Left renal pelvis (tissue), 4 donors: ENCODE data around the gene SIPA1L3. TPM values are rescaled to one million over a fixed set of nuclear protein-coding genes. Genes with fewer than 3 reads are reported as not detected.

Source experiments
- DNase-seq, 4 donors: peaks; one replicate each; pipeline ENCODE4 v3.0.0-alpha.2; 2013; ENCODE audit warnings: low read depth in 4 of 4, low spot score in 3 of 4
- polyA plus RNA-seq, 4 donors: library from polyadenylated mRNA; unstranded; fragments of 120-200 nt; gene quantifications; one replicate each; pipeline ENCODE4 v1.2.1, GENCODE V29; 2013; ENCODE audit not compliant: insufficient read length in 4 of 4

Gene SIPA1L3
- polyA plus RNA-seq, 4 donors: 12.7 to 24.7 (median 21.9) TPM

- DNase-seq: no peak
Measured at GRCh38 chr19:37943480-37943879, 36.5 kb downstream of the SIPA1L3 start.

DNA sequence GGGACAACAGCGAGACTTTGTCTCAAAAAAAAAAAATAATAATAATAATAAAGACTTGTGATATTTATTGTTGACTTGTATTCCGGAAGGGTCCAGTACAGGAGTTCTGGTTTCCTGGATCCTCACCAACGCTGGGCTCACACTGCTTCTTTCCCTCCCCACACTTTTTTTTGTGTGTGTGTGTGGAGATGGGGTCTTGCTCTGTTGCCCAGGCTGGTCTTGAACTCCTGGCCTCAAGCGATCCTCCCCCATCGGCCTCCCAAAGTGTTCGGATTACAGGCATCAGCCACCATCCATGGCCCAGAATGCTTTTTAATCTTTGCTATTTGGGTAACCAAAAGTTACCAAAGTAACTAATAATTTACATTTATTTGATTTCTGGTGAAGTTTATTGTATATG is 39.1 kb downstream of the SIPA1L3 start:
- no peak for DNase-seq

DNA sequence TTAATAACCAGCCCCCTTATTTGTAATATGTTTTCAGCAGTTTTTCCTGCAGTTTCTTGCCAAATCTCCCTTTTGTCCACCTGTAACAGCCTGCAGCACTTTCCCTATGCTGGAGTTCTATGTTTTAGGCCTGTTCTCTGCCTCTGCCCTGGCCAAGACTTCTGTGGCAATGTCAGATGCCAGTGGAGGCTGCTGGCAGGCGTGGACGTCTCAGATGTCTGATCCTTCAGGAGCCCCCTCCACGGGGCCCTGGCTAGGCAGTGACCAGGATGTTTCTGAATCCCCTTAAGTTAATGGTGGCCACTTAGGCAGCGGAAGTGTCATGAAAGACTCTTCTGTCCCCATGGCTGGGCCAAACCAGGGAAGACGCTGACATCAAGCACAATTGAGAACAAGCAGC is 40.8 kb downstream of the SIPA1L3 start:
- no peak for DNase-seq

DNA sequence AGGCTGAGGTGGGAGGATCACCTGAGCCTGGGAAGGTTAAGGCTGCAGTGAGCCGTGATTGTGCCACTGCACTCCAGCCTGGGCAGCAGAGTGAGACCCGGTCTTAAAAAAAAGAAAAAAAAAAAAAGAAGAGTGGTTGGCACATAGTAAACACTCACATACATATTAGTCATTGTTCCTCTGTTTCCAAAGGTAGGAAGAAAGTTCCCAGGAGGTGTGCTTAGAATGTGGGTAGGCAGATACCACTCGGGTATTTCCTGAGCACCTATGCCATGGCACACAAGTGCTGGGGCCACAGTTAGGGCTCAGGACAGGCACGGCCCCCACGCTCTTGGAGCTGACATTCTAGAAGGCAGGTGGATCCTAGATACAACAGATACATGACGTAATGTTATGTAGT is 41.4 kb downstream of the SIPA1L3 start:
- DNase-seq: no peak

DNA sequence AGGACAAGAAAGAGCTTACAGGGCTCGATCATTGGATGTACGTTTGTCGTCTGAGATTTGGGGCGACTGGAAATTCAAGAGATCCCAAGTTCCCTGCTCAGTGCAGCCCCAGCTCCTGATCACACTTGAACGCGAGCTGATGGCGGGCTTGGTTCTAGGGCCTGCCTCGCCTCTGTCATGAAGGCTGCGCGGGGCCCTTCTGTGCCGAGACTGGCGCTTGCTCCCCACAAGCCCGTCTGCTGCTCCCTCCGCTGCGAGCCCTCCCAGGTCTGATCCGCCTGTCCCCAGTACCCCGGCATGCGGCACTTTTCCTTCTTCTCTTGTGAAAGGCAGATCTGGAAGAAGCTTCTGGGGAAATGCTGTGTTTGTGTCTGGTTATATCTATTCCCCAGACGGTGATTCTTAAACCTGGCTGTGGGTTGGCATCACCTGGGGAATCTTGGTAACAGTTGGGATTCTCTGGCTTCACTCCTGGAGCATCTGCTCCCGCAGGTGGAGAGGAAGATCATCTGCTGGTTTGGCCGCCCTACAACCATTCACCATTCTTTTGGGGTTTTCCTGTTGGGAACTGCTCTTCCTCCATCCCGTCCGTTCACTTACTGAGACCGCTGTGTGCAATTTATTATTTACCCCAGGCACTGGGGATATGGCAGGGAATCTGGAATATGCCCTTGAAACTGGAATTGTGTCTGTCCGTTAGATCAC is 43.6 kb downstream of the SIPA1L3 start:
- DNase-seq: no peak

DNA sequence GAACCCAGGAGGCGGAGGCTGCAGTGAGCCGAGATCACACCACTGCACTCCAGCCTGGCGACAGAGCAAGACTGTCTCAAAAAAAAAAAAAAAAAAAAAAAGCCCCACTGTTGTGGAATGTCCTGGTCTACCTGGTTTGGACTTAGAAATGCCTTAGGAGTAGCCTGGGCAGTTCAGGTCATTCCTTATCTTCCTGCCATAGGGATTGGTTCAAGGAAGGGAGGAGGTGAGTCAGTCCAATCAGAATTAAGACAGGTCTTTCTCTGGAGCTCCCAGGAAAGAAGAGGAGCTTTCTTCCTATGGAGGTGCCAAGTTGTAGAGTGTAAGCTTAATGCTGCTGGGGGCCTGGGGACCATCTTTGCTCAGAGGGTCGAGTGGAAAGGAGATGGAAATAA is 44.8 kb downstream of the SIPA1L3 start:
- DNase-seq: no peak

GRCh38 chr19:37953171-37953917 is 46.3 kb downstream of the SIPA1L3 start:
- DNase-seq: peak in 1 of 4 donors; percentile 36

- no peak for DNase-seq
Measured at GRCh38 chr19:37953918-37954303, 46.9 kb downstream of the SIPA1L3 start.

GRCh38 chr19:37954421-37954874 is 47.4 kb downstream of the SIPA1L3 start:
- no peak for DNase-seq

DNA sequence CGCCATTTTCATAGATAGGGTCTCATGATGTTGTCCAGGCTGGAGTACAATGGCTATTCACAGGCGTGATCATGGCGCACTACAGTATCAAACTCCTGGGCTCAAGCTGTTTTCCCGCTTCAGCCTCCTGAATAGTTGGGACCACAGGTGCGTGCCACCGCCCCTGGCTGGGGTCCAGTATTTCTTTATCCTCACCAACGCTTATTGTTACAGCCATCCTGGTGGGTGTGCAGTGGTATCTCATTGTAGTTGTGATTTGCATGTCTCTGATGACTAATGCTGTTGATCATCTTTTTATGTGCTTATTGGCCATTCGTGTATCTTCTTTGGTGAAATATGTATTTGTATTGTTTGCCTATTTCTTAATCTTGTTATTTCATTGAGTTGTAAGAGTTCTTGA is 49.0 kb downstream of the SIPA1L3 start:
- DNase-seq: no peak

DNA sequence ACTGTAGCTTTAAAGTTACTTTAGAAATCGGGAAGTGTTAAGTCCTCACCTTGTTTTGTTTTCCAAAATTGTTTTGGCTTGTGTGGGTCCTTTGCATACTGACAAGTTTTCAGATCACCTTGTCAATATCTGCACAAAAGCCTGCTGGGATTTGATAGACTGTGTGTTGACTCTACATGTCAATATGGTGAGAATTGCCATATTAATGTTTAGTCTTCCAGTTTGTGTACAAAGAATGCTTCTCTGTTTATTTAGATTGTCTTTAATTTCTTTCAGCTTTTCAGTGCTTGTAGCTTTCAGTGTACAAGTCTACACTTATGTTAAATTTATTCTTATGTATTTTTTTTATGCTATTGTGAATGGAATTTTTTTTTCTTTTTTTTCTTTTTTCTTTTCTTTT is 50.2 kb downstream of the SIPA1L3 start:
- no peak for DNase-seq

GRCh38 chr19:37959665-37960114 is 52.7 kb downstream of the SIPA1L3 start:
- DNase-seq: no peak

- DNase-seq: no peak
Measured at GRCh38 chr19:37961198-37961597, 54.2 kb downstream of the SIPA1L3 start.

DNA sequence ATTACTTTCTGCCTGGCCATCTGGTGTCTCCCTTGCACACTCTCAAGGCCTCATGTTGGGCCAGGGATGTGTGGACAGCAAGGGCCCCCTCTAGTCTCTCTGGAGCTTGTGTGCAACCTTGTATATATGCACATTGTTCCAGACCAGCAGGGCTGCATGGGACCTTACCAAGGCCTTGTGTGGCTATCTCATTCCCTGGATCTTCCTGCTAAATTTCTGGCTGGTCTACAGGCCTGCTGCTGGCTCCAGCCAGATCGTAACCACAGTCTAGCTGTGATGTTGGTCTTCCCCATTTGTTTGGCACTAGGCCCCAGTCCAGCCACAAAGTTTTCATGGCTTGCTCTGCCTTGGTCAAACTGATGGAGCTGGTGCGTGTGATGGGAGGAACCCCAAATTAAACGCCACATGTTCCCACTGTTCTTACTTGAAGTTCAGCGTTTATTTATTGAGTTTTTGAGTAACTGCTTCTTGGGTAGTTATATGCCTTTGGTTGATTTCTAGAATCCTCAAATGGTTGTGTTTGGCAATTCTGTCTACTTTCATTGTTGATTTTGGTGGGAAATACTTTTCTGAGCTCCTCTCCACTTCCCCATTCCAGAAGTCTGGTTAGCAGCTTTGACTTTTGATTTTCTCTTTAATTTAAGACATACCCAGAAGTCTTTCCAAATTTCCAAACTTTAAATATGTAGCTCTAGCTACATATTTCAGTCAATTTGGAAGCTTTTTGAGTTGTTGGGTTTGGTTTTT is 56.4 kb downstream of the SIPA1L3 start:
- no peak for DNase-seq

GRCh38 chr19:37964109-37964508 is 57.1 kb downstream of the SIPA1L3 start:
- DNase-seq: no peak

DNA sequence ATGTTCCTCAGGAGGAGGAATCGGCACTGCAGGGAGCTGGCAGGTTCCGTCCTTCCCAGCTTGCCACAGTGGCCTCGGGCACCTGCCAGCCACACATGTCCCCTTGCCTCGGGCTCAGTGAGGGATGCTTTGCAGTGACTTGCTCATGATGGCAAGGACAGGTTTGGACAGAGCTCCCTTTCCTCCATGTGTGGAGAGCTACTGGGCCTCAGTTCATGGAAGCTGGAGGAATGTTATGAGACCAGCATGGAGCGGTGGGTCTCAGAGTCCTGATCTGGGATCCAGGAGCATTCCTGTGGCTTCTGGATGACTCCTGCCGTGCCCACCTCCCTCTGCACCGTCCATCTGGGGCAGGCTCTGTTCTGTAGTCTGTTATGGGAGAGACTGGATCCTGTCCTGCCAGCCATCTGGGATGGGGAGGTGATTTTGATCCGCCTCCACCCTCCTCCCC is 59.2 kb downstream of the SIPA1L3 start:
- DNase-seq: no peak

DNA sequence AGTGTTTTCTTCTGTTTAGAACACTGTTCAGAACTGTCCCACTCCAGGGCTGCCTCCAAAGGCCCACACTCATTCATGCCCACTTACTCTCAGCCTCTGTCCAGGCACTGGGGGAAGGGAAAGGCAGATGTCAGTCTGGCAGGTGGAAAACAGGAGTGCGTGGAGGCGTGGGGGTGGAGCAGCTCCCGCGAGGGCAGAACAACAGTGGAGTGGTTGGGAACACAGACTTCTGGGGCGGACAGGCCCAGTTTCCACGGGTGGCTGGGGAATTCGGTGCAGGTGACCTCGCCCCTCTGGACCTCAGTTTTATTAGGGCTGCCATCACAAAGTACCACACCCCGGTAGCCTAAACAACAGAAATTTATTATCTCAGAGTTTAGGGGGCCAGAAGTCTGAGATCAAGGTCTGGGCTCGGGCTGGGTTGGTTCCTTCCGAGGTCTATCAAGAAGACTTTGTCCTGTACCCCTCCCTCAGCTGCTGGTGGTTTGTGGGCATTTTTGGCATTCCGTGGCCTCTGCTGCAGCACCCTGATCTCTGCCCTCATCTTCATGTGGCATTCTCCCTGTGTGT is 59.7 kb downstream of the SIPA1L3 start:
- DNase-seq: no peak

- no peak for DNase-seq
Measured at GRCh38 chr19:37969695-37970094, 62.7 kb downstream of the SIPA1L3 start.

DNA sequence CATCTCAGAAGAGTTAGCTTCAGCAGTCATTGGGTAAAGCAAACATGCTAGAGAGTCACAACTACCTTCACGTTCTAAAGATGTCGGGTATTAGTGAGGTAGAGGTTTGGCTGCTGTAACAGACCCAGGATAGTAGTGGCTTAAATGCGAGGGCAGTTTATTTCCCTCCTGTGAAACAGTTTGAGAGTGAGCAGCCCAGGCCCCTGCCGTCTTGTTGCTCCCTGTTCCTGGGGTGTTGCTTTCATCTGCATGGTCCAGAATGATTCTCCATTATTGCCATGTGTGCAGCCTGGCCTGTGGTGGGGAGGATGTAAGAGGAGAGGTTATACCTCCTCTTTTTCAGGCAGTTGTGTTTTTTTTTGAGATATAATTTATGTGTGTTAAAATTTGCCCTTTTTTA is 63.7 kb downstream of the SIPA1L3 start:
- no peak for DNase-seq

DNA sequence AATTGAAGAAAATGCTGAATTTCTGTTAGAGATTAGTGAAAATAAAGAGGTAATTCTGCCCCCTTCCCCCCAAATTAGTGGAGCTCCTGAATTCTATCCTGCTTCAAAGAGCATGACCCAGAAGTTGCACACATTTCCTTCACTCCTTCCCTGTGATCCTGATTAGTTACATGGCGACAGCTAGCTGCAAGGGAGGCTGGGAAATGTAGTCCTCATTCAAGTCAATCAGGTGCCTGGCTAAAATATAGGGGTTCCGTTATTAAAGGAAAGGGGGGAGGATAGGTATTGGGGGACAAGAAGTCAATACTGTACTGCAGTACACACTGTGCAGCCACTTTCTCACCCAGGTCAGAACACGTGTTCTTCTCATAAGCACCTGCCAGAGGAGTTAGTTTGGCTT is 65.8 kb downstream of the SIPA1L3 start:
- no peak for DNase-seq

- no peak for DNase-seq
Measured at GRCh38 chr19:37973666-37974065, 66.7 kb downstream of the SIPA1L3 start.
